T-helper 22 cell (primary cell): Measurements from ENCODE around the gene ENDOU.
A peak's percentile ranks its signal among the peaks of the same experiment; 100 is the strongest.

Experiments used
- DNase-seq: peaks from one replicate; pipeline ENCODE4 v3.0.0-alpha.2; 2020; ENCODE audit warnings: low read depth

ENDOU gene

GRCh38 chr12:47721431-47721973 is 3.8 kb downstream of the ENDOU start:
- no peak for DNase-seq

- DNase-seq: no peak
These were observed 6.8 kb downstream of the ENDOU start for GRCh38 chr12:47718531-47718930.

GRCh38 chr12:47717443-47718193 is 7.7 kb downstream of the ENDOU start:
- no peak for DNase-seq

GRCh38 chr12:47717046-47717442 is 8.2 kb downstream of the ENDOU start:
- DNase-seq: no peak

- DNase-seq: no peak
These were observed 9.3 kb downstream of the ENDOU start for GRCh38 chr12:47715877-47716548.

GRCh38 chr12:47715393-47715876 is 9.9 kb downstream of the ENDOU start:
- DNase-seq: peak; percentile 48

GRCh38 chr12:47714826-47715386 is 10.4 kb downstream of the ENDOU start:
- no peak for DNase-seq

GRCh38 chr12:47712171-47712570 is 13.1 kb downstream of the ENDOU start:
- no peak for DNase-seq

GRCh38 chr12:47711448-47711847 is 13.8 kb downstream of the ENDOU start:
- no peak for DNase-seq

GRCh38 chr12:47710278-47710677 is 15.0 kb downstream of the ENDOU start:
- DNase-seq: no peak

- DNase-seq: no peak
These were observed 15.6 kb downstream of the ENDOU start for GRCh38 chr12:47709671-47710070.

- DNase-seq: no peak
These were observed 16.1 kb downstream of the ENDOU start for GRCh38 chr12:47709237-47709636.

GRCh38 chr12:47707905-47708543 is 17.3 kb downstream of the ENDOU start:
- no peak for DNase-seq

GRCh38 chr12:47707355-47707754 is 17.9 kb downstream of the ENDOU start:
- no peak for DNase-seq

- DNase-seq: peak; percentile 90
These were observed 19.5 kb downstream of the ENDOU start, which contains the start of gene RPAP3 for GRCh38 chr12:47705566-47706425. TSS of gene RPAP3 (minus strand) at chr12:47706030. CDS start at chr12:47702840, 3,190 bp downstream.

GRCh38 chr12:47705229-47705565 is 20.1 kb downstream of the ENDOU start:
- DNase-seq: no peak

GRCh38 chr12:47704719-47705118 is 20.6 kb downstream of the ENDOU start:
- no peak for DNase-seq

- DNase-seq: no peak
These were observed 25.0 kb downstream of the ENDOU start for GRCh38 chr12:47700263-47700662.

- DNase-seq: no peak
These were observed 26.7 kb downstream of the ENDOU start for GRCh38 chr12:47698631-47699030.

GRCh38 chr12:47698055-47698454 is 27.2 kb downstream of the ENDOU start:
- no peak for DNase-seq

- DNase-seq: no peak
These were observed 36.1 kb downstream of the ENDOU start for GRCh38 chr12:47689215-47689614.
